Astrocyte of the hippocampus (primary cell): ENCODE data around the gene LSM5.
"Not testable (repeated sequence)": the region's sequence is repeated elsewhere in the genome, so short reads cannot be mapped to it uniquely, and the experiment has no call there.

ENCODE experiments used
- DNase-seq: peaks from one replicate; pipeline ENCODE4 v3.0.0; 2011; ENCODE audit warnings: low read depth, low spot score

The LSM5 gene

GRCh38 chr7:32506266-32507054, 16.3 kb upstream of the LSM5 start:
- DNase-seq, result peak; percentile 77

GRCh38 chr7:32502728-32503127, 12.5 kb upstream of the LSM5 start:
- peak; percentile 22 for DNase-seq

GRCh38 chr7:32501522-32501921, 11.3 kb upstream of the LSM5 start:
- peak; percentile 52 for DNase-seq

GRCh38 chr7:32500922-32501341, 10.8 kb upstream of the LSM5 start:
- DNase-seq, result peak; percentile 76

GRCh38 chr7:32500216-32500615, 10.0 kb upstream of the LSM5 start:
- not testable (repeated sequence) for DNase-seq

- not testable (repeated sequence) for DNase-seq
These were observed 9.6 kb upstream of the LSM5 start for GRCh38 chr7:32499755-32500154.

GRCh38 chr7:32496052-32496813, 6.1 kb upstream of the LSM5 start:
- DNase-seq, result no peak

- DNase-seq, result peak; percentile 99
These were observed 5.3 kb upstream of the LSM5 start, which contains the start of gene AVL9 for GRCh38 chr7:32495298-32496051. Gene AVL9 (plus strand): TSS chr7:32495489. CDS start chr7:32495710, 221 bp downstream.

GRCh38 chr7:32494946-32495297, 4.7 kb upstream of the LSM5 start:
- no peak for DNase-seq

- no peak for DNase-seq
These were observed 423 bp downstream of the LSM5 start for GRCh38 chr7:32489788-32490126.

GRCh38 chr7:32481921-32482320, 8.3 kb downstream of the LSM5 start:
- DNase-seq, result no peak

GRCh38 chr7:32481176-32481575, 9.0 kb downstream of the LSM5 start:
- no peak for DNase-seq

GRCh38 chr7:32479574-32480200, 10.5 kb downstream of the LSM5 start:
- DNase-seq, result peak; percentile 70

- no peak for DNase-seq
These were observed 12.6 kb downstream of the LSM5 start for GRCh38 chr7:32477649-32477980.

GRCh38 chr7:32476816-32477648, 13.1 kb downstream of the LSM5 start:
- no peak for DNase-seq

GRCh38 chr7:32474008-32474407, 16.2 kb downstream of the LSM5 start:
- no peak for DNase-seq

- no peak for DNase-seq
These were observed 18.2 kb downstream of the LSM5 start for GRCh38 chr7:32472015-32472414.

GRCh38 chr7:32470871-32471270, 19.3 kb downstream of the LSM5 start:
- no peak for DNase-seq

GRCh38 chr7:32470004-32470403, 20.2 kb downstream of the LSM5 start:
- DNase-seq, result not testable (repeated sequence)

- not testable (repeated sequence) for DNase-seq
These were observed 25.4 kb downstream of the LSM5 start for GRCh38 chr7:32464641-32465416.
